GM12801 (cell line): Measurements from ENCODE around the gene PRAC1.

Source experiments
- CTCF ChIP-seq: IDR thresholded peaks from one replicate; pipeline ENCODE4 v1.5.1; 2011; ENCODE audit warnings: control low read depth; ENCODE audit not compliant: insufficient read length; ENCODE audit errors: extremely low read depth

The PRAC1 gene

GRCh38 chr17:48723423-48724250 lies 1.3 kb upstream of the PRAC1 start:
- no peak for TF ChIP-seq CTCF

- no peak for TF ChIP-seq CTCF
Measured at GRCh38 chr17:48722915-48723422, 651 bp upstream of the PRAC1 start, which contains the start of gene PRAC2. PRAC2 (plus strand) TSS chr17:48723185; CDS start chr17:48724411, 1,226 bp downstream.

- no peak for TF ChIP-seq CTCF
Measured at GRCh38 chr17:48721009-48721402, 1.3 kb downstream of the PRAC1 start.

- TF ChIP-seq CTCF = no peak
Measured at GRCh38 chr17:48720266-48721008, 1.9 kb downstream of the PRAC1 start.

GRCh38 chr17:48719642-48720265 lies 2.6 kb downstream of the PRAC1 start:
- no peak for TF ChIP-seq CTCF

- TF ChIP-seq CTCF = no peak
Measured at GRCh38 chr17:48718761-48719641, 3.3 kb downstream of the PRAC1 start.
